Epithelial cell of proximal tubule (primary cell): Measurements from ENCODE around the gene FBXL20. TPM values are rescaled to one million over a fixed set of nuclear protein-coding genes. Genes with fewer than 3 reads are reported as not detected.
"Not testable (repeated sequence)": the region's sequence is repeated elsewhere in the genome, so short reads cannot be mapped to it uniquely, and the experiment has no call there.

Experiments used
- DNase-seq: peaks from one replicate; pipeline ENCODE4 v3.0.0-alpha.2; 2011; ENCODE audit warnings: low read depth
- H3K4me3 ChIP-seq: 2 replicates; pipeline ENCODE4 v1.5.1; 2011; ENCODE audit warnings: low read depth, mild to moderate bottlenecking, low read length
- total RNA-seq: library from RNA; depleted of rRNA; stranded (reverse); fragments of >200 nt; gene quantifications from 2 replicates; pipeline ENCODE4 v1.2.3, GENCODE V29; 2015
- TF ChIP-seq, protein P1 (sequence below): conservative IDR thresholded peaks from 2 replicates; pipeline ENCODE4 v1.5.1; 2012; ENCODE audit warnings: low read depth, mild to moderate bottlenecking, low read length

Gene FBXL20
- total RNA-seq, 1 donor from 2014 or later: 9.3 TPM

DNA sequence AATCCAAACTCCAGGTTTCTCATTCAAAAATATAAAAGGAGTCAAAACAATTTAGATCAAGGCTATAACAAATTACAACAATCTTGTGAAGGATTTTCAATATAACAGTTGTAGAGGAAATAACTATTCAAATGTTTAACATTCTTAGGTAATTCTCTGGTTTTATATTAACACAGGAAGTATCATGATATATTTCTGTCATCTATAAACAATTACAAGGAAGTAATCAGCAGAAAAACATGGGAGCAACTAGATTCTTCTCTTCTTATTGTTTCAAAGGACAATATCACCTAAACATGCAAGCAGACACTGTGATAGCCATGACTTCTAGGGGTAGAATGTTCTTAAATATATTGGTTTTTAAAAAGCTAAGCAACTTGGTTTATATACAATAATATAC lies 49.9 kb downstream of the FBXL20 start:
- no peak for DNase-seq
- TF ChIP-seq, protein P1, sequence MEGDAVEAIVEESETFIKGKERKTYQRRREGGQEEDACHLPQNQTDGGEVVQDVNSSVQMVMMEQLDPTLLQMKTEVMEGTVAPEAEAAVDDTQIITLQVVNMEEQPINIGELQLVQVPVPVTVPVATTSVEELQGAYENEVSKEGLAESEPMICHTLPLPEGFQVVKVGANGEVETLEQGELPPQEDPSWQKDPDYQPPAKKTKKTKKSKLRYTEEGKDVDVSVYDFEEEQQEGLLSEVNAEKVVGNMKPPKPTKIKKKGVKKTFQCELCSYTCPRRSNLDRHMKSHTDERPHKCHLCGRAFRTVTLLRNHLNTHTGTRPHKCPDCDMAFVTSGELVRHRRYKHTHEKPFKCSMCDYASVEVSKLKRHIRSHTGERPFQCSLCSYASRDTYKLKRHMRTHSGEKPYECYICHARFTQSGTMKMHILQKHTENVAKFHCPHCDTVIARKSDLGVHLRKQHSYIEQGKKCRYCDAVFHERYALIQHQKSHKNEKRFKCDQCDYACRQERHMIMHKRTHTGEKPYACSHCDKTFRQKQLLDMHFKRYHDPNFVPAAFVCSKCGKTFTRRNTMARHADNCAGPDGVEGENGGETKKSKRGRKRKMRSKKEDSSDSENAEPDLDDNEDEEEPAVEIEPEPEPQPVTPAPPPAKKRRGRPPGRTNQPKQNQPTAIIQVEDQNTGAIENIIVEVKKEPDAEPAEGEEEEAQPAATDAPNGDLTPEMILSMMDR: no peak
- H3K4me3 ChIP-seq: no peak overlapping the region

DNA sequence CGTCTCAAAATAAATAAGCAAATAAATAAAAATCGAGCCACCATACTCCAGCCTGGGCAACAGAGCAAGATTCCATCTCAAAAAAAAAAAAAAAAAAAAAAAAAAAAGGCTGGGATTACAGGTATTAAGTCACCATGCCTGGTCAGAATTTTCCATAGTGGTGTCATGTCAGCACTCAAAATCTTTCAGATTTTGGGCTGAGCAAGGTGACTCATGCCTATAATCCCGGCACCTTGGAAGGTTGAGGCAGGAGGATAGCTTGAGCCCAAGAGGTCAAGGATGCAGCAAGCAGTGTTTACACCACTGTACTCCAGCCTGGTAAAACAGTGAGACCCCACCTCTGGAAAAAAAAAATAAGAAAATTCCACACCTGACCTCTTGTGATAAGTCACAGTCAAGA lies 52.2 kb downstream of the FBXL20 start:
- DNase-seq: no peak
- TF ChIP-seq, protein P1: no peak
- no peak overlapping the region for H3K4me3 ChIP-seq

DNA sequence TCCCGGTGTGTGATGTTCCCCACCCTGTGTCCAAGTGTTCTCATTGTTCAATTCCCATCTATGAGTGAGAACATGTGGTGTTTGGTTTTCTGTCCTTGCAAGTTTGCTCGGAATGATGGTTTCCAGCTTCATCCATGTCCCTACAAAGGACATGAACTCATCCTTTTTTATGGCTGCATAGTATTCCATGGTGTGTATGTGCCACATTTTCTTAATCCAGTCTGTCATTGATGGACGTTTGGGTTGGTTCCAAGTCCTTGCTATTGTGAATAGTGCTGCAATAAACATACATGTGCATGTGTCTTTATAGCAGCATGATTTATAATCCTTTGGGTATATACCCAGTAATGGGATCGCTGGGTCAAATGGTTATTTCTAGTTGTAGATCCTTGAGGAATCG lies 54.6 kb downstream of the FBXL20 start:
- DNase-seq, H3K4me3 ChIP-seq: not testable (repeated sequence)

DNA sequence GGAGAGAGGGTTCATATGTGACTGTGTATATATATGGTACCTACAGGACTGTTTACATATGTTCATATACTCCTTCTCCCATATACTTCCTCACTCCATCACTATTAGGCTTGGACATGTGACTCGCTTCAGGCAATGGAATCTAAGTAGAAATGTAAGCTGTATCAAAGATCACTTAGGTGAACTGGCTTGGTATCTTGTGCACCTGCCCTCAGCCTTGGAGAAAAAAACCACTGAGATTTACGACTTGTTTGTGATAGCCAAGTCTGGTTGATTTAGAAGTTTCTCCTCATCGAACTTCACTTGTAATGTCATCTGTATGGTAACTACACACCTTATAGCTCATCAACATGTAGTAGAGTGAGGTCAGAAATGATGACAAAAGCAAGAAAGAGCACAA lies 59.9 kb downstream of the FBXL20 start:
- TF ChIP-seq, protein P1: no peak
- DNase-seq: no peak

DNA sequence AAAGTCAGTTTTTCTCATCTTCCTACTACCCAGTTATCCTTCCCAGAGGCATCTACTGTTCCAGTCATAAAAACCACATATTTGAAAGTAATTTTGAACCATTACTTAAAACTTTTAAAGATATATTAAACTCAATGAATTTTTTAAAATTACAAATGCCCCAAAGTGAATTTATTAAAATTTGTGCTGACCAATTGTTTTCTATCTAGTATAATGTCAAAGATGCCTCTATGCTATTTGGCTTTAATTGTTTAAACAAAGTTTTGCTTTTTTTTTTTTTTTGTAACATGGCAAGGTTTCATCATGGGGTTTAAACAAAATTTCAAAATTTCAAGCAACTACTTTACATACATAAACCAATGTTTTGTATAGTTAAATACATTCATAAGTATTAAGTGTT lies 60.7 kb downstream of the FBXL20 start:
- DNase-seq: no peak
- TF ChIP-seq, protein P1: no peak
- no peak overlapping the region for H3K4me3 ChIP-seq

More for the DNA sequence above, 59.9 kb downstream of the FBXL20 start:
- H3K4me3 ChIP-seq: no peak overlapping the region

DNA sequence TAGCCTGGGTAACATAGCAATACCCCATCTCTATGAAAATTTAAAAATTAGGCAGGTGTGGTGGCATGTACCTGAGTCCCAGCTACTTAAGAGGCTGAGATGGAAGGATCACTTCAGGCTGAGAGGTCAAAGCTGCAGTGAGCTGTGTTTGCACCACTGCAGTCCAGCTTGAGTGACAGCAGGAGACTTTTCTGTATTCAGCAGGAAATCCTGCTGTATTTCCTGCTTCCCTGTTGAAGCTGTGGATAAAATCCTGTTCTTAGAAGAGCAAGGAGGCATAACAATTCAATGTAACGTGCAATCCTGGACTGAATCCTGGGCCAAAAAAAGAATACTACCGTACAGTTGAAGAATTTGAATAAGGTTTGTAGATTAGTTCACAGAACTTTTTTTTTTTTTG lies 62.2 kb downstream of the FBXL20 start:
- no peak for DNase-seq
- TF ChIP-seq, protein P1: no peak
- H3K4me3 ChIP-seq: no peak overlapping the region

DNA sequence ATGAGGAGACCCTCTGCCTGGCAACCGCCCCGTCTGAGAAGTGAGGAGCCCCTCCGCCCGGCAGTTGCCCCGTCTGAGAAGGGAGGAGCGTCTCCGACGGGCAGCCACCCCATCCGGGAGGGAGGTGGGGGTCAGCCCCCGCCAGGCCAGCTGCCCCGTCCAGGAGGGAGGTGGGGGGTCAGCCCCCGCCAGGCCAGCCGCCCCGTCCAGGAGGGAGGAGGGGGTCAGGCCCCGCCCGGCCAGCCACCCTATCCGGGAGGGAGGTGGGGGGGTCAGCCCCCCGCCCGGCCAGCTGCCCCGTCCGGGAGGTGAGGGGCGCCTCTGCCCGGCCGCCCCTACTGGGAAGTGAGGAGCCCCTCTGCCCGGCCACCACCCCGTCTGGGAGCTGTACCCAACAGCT lies 63.8 kb downstream of the FBXL20 start:
- DNase-seq, H3K4me3 ChIP-seq: not testable (repeated sequence)

DNA sequence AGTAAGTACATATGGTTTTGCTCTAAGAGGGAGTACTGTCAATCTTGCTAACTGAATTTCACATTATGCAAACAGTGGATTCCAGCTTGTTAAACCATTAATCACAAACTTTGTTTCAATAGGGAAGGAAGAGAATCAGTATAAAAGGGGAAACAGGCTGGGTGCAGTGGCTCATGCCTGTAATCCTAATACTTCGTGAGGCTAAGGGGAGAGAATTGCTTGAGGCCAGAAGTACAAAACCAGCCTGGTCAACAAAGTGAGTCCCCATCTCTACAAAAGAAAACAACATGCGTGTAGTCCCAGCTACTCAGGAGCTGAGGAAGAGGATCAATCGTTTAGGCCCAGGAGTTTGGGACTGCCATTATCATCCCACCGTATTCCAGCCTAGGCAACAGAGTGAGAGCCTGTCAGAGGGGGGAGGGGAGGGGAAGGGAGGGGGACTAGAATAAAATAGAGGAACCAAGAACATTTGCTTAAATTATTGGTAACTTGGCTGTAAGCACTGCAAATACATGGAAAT lies 65.7 kb downstream of the FBXL20 start:
- DNase-seq: no peak
- no peak overlapping the region for H3K4me3 ChIP-seq
- TF ChIP-seq, protein P1: no peak

DNA sequence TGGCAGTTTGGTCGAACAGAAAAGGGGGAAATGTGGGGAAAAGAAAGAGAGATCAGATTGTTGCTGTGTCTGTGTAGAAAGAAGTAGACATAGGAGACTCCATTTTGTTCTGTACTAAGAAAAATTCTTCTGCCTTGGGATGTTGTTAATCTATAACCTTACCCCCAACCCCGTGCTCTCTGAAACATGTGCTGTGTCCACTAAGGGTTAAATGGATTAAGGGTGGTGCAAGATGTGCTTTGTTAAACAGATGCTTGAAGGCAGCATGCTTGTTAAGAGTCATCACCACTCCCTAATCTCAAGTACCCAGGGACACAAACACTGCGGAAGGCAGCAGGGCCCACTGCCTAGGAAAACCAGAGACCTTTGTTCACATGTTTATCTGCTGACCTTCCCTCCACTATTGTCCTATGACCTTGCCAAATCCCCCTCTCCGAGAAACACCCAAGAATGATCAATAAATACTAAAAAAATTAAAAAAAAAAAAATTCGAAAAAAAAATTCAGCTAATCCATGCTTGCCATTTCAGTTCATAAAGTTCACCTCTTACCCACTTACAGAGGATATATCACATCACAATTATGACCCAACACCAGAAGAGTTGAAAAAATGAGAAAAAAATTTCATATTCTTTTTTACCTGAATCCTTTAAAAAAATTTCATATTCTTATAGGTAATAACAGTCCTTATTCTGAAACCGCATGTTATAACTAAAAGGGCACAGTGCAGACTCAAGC lies 67.2 kb downstream of the FBXL20 start:
- DNase-seq, H3K4me3 ChIP-seq: not testable (repeated sequence)
